ENCODE measurements around the gene ABCA12.

GRCh38 chr2:215171796-215172195, 33.4 kb upstream of the ABCA12 start:
- TF ChIP-seq, protein P1, sequence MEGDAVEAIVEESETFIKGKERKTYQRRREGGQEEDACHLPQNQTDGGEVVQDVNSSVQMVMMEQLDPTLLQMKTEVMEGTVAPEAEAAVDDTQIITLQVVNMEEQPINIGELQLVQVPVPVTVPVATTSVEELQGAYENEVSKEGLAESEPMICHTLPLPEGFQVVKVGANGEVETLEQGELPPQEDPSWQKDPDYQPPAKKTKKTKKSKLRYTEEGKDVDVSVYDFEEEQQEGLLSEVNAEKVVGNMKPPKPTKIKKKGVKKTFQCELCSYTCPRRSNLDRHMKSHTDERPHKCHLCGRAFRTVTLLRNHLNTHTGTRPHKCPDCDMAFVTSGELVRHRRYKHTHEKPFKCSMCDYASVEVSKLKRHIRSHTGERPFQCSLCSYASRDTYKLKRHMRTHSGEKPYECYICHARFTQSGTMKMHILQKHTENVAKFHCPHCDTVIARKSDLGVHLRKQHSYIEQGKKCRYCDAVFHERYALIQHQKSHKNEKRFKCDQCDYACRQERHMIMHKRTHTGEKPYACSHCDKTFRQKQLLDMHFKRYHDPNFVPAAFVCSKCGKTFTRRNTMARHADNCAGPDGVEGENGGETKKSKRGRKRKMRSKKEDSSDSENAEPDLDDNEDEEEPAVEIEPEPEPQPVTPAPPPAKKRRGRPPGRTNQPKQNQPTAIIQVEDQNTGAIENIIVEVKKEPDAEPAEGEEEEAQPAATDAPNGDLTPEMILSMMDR (conservative IDR thresholded peaks at IDR 0.05 in 1 of 2, IDR thresholded peaks at IDR 0.05 in 1 of 2; ENCODE audit: low read depth in 1 of 2, low read length in 2 of 2): no peak
- no peak for TF ChIP-seq EZH2 (IDR thresholded peaks at IDR 0.05; ENCODE audit: low read length, missing control alignments)
